ENCODE measurements around the gene LYPLAL1. TPM values are rescaled to one million over a fixed set of nuclear protein-coding genes. Genes with fewer than 3 reads are reported as not detected.

Gene LYPLAL1
- total and polyA plus RNA-seq, 4 donors: 28.7 to 74.7 (median 45.8) TPM

DNA sequence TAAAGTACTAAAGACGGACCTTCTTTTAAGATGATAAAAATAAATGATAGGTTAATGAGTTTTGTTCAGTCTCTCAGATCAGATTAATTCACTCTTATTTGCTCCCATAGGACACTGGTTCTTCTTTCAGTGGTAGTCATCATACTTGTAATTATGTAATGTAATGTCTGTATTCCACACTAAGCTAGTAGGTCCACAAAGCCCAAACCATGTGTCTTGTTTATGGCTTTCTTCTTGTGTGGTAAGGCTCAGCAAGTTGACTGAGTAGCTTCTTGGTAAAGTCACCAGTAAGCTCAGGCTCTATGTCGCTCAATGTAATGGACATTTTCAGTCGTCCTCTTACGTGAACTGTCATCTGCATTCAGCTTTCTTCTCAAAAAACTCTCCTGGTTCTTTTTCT is 2.5 kb downstream of the LYPLAL1 start:
- H3K4me1 ChIP-seq (ENCODE audit: control insufficient read depth, insufficient read depth, low read length): peaks cover 6% of the 10 kb centered on the region
- no peak overlapping the region for H3K4me3 ChIP-seq (ENCODE audit: low read depth, low read length)
- H3K27ac ChIP-seq (ENCODE audit: low read depth, low read length): no peak overlapping the region
- H3K9me3 ChIP-seq (ENCODE audit: control insufficient read depth, insufficient read depth, low read length): no peaks in the 10 kb centered on the region
- H3K36me3 ChIP-seq (ENCODE audit: control insufficient read depth, insufficient read depth, low read length): no peaks in the 10 kb centered on the region
- no peak for DNase-seq (ENCODE audit: low read depth in 4 of 6, low spot score in 6 of 6)
- no peaks in the 10 kb centered on the region for H3K27me3 ChIP-seq (ENCODE audit: control insufficient read depth, insufficient read depth, low read length)
- WGBS (ENCODE audit: insufficient coverage): 90% methylated on average over 3 of the region's 4 CpGs

DNA sequence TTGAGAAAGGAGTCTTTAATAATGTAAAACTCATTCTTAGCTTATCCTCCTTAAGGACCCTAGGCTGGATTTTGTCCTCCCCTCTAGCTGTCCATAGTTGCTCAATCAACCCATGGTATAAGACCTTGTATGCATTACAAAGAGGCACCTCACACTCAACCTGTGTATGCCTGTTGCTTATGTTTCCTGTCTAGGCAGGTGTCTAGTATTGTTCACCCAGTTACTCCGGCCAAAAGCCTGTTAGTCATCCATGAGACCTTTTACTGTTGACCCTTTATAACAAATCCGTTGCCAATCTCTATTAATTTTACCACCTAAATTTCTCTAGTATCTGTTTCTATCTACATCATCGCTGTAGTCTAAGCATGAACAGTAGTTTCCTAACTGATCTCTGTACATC is 3.7 kb downstream of the LYPLAL1 start:
- no peak for DNase-seq (ENCODE audit: low read depth in 4 of 6, low spot score in 6 of 6)
- Histone ChIP-seq H3K9me3 (ENCODE audit: control insufficient read depth, insufficient read depth, low read length) (no peaks in the 10 kb centered on the region), H3K4me1 (ENCODE audit: control insufficient read depth, insufficient read depth, low read length) (peaks cover 6% of the 10 kb centered on the region), H3K27me3 (ENCODE audit: control insufficient read depth, insufficient read depth, low read length) (no peaks in the 10 kb centered on the region), H3K4me3 (ENCODE audit: low read depth, low read length) (no peak overlapping the region), H3K36me3 (ENCODE audit: control insufficient read depth, insufficient read depth, low read length) (no peaks in the 10 kb centered on the region), H3K27ac (ENCODE audit: low read depth, low read length) (no peak overlapping the region)
- 86% methylated on average over 3 of the region's 3 CpGs for WGBS (ENCODE audit: insufficient coverage)

DNA sequence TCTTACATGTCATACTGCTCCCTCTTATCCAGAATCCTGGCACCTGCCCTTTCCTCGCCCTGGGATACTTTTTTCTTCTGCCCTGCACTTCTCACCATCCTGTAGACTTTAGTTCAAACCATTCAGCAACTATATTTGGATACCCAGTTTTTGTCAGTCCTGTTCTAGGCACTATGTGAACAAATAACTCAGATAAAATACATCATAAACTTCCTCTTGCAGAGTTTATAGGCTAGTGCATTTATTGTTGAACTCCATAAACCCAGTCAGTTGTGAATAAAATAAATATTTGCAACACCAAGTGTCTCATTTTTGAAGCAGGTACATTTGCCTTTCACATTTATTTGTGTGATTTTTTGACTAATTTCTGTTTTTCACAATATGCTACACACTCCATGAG is 4.3 kb downstream of the LYPLAL1 start:
- H3K9me3 ChIP-seq (ENCODE audit: control insufficient read depth, insufficient read depth, low read length): no peaks in the 10 kb centered on the region
- no peak overlapping the region for H3K4me3 ChIP-seq (ENCODE audit: low read depth, low read length)
- H3K27ac ChIP-seq (ENCODE audit: low read depth, low read length): no peak overlapping the region
- 100% methylated on average over 1 of the region's 1 CpG for WGBS (ENCODE audit: insufficient coverage)
- no peaks in the 10 kb centered on the region for H3K36me3 ChIP-seq (ENCODE audit: control insufficient read depth, insufficient read depth, low read length)
- DNase-seq (ENCODE audit: low read depth in 4 of 6, low spot score in 6 of 6): no peak
- H3K27me3 ChIP-seq (ENCODE audit: control insufficient read depth, insufficient read depth, low read length): no peaks in the 10 kb centered on the region
- peaks cover 6% of the 10 kb centered on the region for H3K4me1 ChIP-seq (ENCODE audit: control insufficient read depth, insufficient read depth, low read length)

DNA sequence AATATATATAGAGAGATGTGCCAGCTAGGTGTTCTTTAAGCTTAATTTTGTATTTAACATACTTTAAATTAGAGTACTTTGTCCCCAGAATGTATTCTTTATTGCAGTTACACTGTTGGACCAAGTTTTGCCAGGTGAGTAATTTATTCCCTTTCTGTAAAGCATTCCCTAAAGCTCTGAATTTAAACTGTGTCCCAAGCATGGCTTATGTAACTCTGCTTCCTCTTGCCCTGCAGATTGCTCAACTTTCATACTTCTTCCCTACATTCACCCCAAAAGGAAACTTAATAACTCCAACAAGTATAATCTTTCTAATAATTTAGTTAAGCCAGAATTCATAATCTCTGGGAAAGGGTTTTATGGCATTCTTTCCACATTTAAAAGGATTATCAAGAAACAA is 5.6 kb downstream of the LYPLAL1 start:
- no peaks in the 10 kb centered on the region for H3K36me3 ChIP-seq (ENCODE audit: control insufficient read depth, insufficient read depth, low read length)
- no peaks in the 10 kb centered on the region for H3K9me3 ChIP-seq (ENCODE audit: control insufficient read depth, insufficient read depth, low read length)
- no peak for DNase-seq (ENCODE audit: low read depth in 4 of 6, low spot score in 6 of 6)
- H3K4me3 ChIP-seq (ENCODE audit: low read depth, low read length): no peak overlapping the region
- H3K4me1 ChIP-seq (ENCODE audit: control insufficient read depth, insufficient read depth, low read length): peaks cover 5% of the 10 kb centered on the region
- no peaks in the 10 kb centered on the region for H3K27me3 ChIP-seq (ENCODE audit: control insufficient read depth, insufficient read depth, low read length)
- H3K27ac ChIP-seq (ENCODE audit: low read depth, low read length): no peak overlapping the region

DNA sequence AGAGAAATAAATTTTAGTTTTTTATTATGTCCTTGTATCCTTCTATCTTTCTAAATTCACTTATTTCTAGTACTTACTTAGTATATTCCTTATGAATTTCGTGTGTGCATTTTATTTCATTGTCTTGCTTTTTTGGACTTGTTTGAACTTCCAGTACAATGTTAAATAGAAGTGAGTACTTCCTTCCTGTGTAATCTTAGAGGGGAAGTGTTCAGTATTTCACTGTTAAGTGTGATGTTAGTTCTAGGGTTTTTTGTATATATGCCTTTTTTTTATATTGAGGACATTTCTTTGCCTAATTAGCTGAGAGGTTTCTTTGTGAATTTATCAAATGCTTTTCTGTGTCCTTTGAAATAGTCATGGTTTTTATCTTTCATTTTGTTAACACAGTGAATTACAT is 10.7 kb downstream of the LYPLAL1 start:
- H3K36me3 ChIP-seq (ENCODE audit: control insufficient read depth, insufficient read depth, low read length): no peaks in the 10 kb centered on the region
- no peaks in the 10 kb centered on the region for H3K27me3 ChIP-seq (ENCODE audit: control insufficient read depth, insufficient read depth, low read length)
- no peaks in the 10 kb centered on the region for H3K9me3 ChIP-seq (ENCODE audit: control insufficient read depth, insufficient read depth, low read length)
- H3K27ac ChIP-seq (ENCODE audit: low read depth, low read length): no peak overlapping the region
- DNase-seq (ENCODE audit: low read depth in 4 of 6, low spot score in 6 of 6): no peak
- no peaks in the 10 kb centered on the region for H3K4me1 ChIP-seq (ENCODE audit: control insufficient read depth, insufficient read depth, low read length)
- H3K4me3 ChIP-seq (ENCODE audit: low read depth, low read length): no peak overlapping the region
- WGBS (ENCODE audit: insufficient coverage): no CpG with 5 or more reads among the region's 1 CpG

DNA sequence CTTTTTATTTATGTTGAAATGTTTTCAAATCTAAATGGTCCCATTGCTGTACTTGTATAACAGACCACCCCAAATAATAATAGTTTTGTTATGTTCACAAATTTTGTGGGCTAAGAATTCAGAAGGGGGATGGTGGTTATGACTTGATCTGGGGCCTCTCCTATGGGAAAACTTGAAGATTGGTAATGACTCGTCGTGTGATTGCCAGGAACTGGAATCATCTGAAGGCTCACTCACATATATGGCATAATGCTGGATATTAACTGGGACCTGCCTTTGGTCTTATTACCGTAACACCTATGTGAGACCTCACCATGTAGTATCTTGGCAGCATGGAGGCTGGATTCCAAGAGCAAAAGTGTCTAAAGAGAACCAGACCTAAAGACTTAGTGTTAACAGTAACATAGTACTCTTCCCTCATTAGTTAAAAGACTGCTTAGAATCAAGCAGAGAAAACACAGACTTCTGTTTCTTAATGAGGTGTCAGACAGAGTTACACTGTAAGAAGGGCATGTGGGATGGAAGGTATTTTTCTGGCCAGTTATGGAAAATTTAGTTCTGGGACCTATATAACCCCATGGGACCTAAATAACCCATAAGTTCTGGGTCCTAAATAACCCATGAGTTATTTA is 11.9 kb downstream of the LYPLAL1 start:
- no peak overlapping the region for H3K4me3 ChIP-seq (ENCODE audit: low read depth, low read length)
- H3K27me3 ChIP-seq (ENCODE audit: control insufficient read depth, insufficient read depth, low read length): no peaks in the 10 kb centered on the region
- H3K9me3 ChIP-seq (ENCODE audit: control insufficient read depth, insufficient read depth, low read length): no peaks in the 10 kb centered on the region
- no peaks in the 10 kb centered on the region for H3K36me3 ChIP-seq (ENCODE audit: control insufficient read depth, insufficient read depth, low read length)
- no peak overlapping the region for H3K27ac ChIP-seq (ENCODE audit: low read depth, low read length)
- no peak for DNase-seq (ENCODE audit: low read depth in 4 of 6, low spot score in 6 of 6)
- 92% methylated on average over 2 of the region's 3 CpGs for WGBS (ENCODE audit: insufficient coverage)
- H3K4me1 ChIP-seq (ENCODE audit: control insufficient read depth, insufficient read depth, low read length): no peaks in the 10 kb centered on the region

DNA sequence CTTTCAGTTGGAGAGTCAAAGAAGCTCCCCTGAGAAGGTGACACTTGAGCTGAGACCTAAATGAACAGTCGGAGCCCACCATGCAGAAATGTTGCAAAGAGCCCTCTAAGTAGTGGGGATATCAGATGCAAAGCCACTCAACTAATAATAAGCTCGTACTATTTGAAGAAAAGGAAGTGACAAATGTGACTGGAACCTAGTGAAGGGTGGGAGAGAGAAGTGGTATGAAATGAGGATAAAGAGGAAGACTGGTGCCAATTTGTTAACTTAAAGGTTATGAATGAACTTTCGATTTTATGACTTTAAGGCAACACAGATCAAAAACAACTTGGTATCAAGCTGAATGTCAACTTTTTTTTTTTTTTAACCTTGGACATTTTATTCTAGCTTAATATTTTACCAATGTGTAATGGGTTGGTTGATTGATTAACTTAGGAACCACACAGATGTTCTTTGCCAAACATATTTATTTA is 14.7 kb downstream of the LYPLAL1 start:
- WGBS (ENCODE audit: insufficient coverage): 93% methylated on average over 2 of the region's 3 CpGs
- Histone ChIP-seq H3K4me3 (ENCODE audit: low read depth, low read length) (no peak overlapping the region), H3K4me1 (ENCODE audit: control insufficient read depth, insufficient read depth, low read length) (no peaks in the 10 kb centered on the region), H3K27me3 (ENCODE audit: control insufficient read depth, insufficient read depth, low read length) (no peaks in the 10 kb centered on the region), H3K9me3 (ENCODE audit: control insufficient read depth, insufficient read depth, low read length) (no peaks in the 10 kb centered on the region), H3K27ac (ENCODE audit: low read depth, low read length) (no peak overlapping the region), H3K36me3 (ENCODE audit: control insufficient read depth, insufficient read depth, low read length) (no peaks in the 10 kb centered on the region)
- no peak for DNase-seq (ENCODE audit: low read depth in 4 of 6, low spot score in 6 of 6)

DNA sequence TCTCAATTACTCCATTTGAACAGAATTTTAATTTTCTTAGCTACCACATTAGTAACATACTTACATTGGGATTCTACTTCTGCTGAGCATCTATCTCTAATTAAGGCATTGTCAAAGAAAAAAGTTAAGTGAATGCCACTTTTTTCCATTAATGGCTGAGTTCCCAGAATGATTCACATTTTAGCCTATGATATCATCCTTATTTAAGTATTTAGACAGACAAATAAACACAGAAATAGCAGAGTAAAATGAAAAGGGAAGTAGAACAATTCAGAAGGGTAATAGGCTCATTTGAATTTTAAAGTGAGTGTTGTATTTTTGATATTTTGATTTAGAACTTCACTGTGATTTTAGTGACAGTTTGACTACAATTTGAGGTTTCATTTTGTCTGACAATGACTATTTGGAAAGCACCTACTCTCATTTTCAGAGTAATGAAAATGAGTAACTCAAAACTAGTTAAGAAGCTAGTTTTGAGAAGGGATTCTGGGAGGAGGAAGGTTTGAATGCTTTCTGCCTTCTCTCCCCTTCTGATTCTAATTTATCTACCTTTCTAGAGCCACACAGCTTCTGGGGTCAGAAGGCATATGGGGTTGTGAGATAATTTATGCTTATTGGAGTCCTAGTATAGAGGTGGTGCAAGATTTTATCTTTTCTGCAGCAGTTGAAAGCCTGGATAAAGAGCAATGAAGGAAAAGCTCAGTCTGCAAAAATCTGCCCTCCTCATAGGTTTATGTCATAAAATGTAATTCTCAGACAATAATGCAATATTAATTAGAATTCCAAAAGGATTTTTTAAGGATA is 15.5 kb downstream of the LYPLAL1 start:
- Histone ChIP-seq H3K27me3 (ENCODE audit: control insufficient read depth, insufficient read depth, low read length) (no peaks in the 10 kb centered on the region), H3K36me3 (ENCODE audit: control insufficient read depth, insufficient read depth, low read length) (no peaks in the 10 kb centered on the region), H3K27ac (ENCODE audit: low read depth, low read length) (no peak overlapping the region), H3K4me3 (ENCODE audit: low read depth, low read length) (no peak overlapping the region), H3K4me1 (ENCODE audit: control insufficient read depth, insufficient read depth, low read length) (no peaks in the 10 kb centered on the region), H3K9me3 (ENCODE audit: control insufficient read depth, insufficient read depth, low read length) (no peaks in the 10 kb centered on the region)
- peak in 1 of 6 donors; percentile 28 for DNase-seq (ENCODE audit: low read depth in 4 of 6, low spot score in 6 of 6)

DNA sequence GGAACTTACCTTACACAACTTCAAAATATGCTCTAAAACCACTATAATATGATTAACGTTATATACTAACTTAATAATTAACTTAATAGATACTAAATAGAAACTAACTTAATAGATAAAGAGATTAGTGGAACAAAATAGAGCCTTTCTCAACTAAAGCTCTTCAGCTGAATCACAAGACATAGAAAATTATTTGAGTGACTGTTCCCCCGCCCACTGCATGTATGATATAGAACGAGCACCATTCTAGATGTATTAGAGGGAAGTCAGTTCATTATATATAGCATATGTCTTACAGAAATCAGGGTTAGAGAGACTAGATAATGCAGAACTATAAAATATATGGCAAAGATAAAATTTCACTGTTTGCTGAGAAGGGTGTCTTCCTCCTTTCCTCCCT is 16.3 kb downstream of the LYPLAL1 start:
- no peak for DNase-seq (ENCODE audit: low read depth in 4 of 6, low spot score in 6 of 6)

DNA sequence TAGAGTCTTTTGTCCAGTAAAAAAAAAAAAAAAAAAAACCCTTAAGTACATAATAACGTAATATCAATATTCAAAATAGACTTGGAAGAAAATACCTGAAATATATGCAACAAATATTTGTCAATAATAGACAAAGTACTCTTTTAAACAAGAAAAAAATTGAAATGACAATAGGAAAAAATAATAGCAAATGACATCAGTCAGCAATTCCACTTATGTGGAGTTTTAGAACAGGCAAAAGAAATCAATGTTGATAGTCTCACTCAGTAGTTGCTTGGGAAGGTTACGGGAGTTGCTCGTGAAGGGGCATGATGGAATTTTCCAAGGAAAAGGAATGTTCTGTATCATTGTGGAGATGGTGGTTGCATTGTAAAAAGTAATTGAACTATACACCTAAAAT is 16.9 kb downstream of the LYPLAL1 start:
- 100% methylated on average over 1 of the region's 3 CpGs for WGBS (ENCODE audit: insufficient coverage)
- no peaks in the 10 kb centered on the region for H3K36me3 ChIP-seq (ENCODE audit: control insufficient read depth, insufficient read depth, low read length)
- H3K27me3 ChIP-seq (ENCODE audit: control insufficient read depth, insufficient read depth, low read length): no peaks in the 10 kb centered on the region
- no peak overlapping the region for H3K27ac ChIP-seq (ENCODE audit: low read depth, low read length)
- DNase-seq (ENCODE audit: low read depth in 4 of 6, low spot score in 6 of 6): no peak
- no peak overlapping the region for H3K4me3 ChIP-seq (ENCODE audit: low read depth, low read length)
- H3K9me3 ChIP-seq (ENCODE audit: control insufficient read depth, insufficient read depth, low read length): no peaks in the 10 kb centered on the region
- no peaks in the 10 kb centered on the region for H3K4me1 ChIP-seq (ENCODE audit: control insufficient read depth, insufficient read depth, low read length)

More for the DNA sequence above, 16.3 kb downstream of the LYPLAL1 start:
- Histone ChIP-seq H3K36me3 (ENCODE audit: control insufficient read depth, insufficient read depth, low read length) (no peaks in the 10 kb centered on the region), H3K4me1 (ENCODE audit: control insufficient read depth, insufficient read depth, low read length) (no peaks in the 10 kb centered on the region), H3K27me3 (ENCODE audit: control insufficient read depth, insufficient read depth, low read length) (no peaks in the 10 kb centered on the region), H3K4me3 (ENCODE audit: low read depth, low read length) (no peak overlapping the region), H3K27ac (ENCODE audit: low read depth, low read length) (no peak overlapping the region), H3K9me3 (ENCODE audit: control insufficient read depth, insufficient read depth, low read length) (no peaks in the 10 kb centered on the region)
- WGBS (ENCODE audit: insufficient coverage): no CpG with 5 or more reads among the region's 3 CpGs
